Measurements from ENCODE around the gene VSIG10L.

DNA sequence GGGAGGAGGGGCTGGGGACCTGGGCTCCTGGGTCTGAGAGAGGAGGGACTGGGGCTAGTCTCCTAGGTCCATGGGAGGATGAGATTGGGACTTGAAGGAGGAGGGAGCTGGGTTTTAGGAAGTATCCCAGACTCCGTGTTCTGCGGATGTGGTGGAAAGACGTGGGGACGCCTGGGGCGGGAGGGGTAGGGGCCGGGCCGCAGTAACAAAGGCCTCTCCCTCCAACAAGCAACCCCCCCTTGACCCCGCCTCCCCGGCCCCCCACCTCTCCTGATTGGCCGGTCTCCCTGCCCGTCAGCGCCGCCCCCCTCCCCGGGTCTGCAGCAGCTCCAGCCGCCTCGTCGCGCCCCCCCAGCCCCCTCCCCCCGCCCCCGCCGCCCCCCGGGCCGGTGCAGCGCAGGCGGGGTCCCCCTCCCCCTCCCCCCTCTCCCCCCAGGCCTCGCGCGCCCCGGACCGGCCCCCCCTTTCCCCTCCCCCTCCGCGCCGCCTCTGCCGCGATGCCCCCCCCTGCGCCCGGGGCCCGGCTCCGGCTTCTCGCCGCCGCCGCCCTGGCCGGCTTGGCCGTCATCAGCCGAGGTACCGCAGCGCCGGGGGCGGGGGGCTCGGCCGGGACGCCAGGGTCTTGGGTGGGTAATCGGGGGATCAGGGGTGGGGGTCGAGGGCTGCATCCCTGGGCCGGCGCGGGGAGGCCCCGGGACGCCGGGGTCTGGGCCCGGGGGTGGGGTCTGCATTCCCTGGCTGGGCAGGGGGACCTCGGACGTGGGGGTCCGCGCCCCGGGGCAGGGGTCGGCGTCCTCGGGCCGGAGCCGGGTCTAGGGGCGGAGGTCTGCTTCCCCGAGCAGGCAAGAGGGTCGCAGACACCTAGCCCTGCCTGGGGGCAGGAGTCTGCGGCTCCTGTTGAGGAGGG lies 30.3 kb downstream of the VSIG10L start, which contains the start of gene IGLON5:
- TF ChIP-seq EZH2 (IDR thresholded peaks at IDR 0.05; ENCODE audit: insufficient read depth, poor library complexity, severe bottlenecking) = no peak
- no peak for TF ChIP-seq EZH2phosphoT487 (IDR thresholded peaks at IDR 0.05; ENCODE audit: insufficient read depth, low read depth)
